Measurements from ENCODE around the gene NSMCE4A.
"Not testable (repeated sequence)": the region's sequence is repeated elsewhere in the genome, so short reads cannot be mapped to it uniquely, and the experiment has no call there.

Gene NSMCE4A

DNA sequence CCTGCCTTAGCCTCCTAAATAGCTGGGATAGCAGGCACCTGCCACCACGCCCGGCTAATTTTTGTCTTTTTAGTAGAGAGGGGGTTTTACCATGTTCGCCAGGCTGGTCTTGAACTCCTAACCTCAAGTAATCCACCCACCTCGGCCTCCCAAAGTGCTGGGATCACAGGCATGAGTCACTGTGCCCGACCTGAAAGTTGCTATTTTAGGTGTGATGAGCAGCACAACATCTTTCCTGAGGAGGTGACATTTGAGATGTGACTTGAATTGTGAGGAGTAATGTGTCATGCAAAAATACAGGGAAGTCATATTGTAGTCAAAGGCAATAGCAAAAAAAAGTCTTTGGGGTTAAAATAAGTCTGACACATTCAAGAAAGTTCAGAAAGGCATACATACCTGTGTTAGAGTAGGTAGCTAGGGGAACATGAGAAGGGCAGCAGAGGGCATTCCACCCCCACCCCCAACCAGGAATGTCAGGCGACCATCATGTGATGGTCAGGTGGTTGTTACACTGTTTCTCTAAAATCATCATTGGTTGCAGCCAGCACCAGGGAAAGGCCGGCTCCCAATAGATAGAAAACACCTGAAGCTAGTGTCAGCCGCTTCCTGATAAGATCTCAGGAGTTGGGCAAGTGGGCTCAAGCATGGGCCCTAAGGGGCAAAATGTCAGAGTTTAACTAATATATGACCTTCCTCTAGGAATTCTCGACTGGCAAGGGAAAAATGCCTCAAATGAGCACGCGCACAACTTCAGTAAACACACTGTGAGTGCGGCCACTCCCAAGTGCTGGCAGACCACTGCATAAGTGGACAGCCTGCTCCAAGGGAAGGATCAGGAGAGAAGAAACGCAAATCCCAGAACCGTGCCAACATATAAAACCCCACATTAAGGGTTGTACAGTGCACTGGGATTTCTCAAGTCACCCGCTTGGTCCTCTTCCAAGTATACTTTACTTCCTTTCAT is 13.6 kb upstream of the NSMCE4A start, which contains the start of gene TACC2:
Gene TACC2, plus strand, starts transcription at position 803 of the 964 bp plus-strand sequence. CDS start 32,819 bp downstream, outside the sequence.
- no peak for DNase-seq

DNA sequence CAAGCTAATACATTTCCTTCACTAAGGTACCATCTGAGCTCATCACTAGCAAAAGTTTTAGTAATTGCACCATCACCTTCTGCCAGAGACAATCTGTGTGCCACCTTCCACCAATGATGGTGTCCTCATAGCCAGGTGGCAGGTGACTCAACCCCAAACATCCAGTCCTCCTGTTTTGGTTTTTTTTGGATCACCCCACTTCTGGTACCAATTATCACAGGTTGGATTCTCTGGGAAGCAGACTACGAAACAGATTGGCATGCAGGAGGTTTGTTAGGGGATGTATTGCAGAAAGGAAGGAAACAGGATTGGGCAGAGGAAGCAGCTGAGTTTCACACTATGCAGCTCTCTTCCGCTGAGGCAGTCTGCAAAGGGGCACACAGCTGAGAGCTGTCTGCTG is 9.4 kb upstream of the NSMCE4A start:
- DNase-seq = no peak

DNA sequence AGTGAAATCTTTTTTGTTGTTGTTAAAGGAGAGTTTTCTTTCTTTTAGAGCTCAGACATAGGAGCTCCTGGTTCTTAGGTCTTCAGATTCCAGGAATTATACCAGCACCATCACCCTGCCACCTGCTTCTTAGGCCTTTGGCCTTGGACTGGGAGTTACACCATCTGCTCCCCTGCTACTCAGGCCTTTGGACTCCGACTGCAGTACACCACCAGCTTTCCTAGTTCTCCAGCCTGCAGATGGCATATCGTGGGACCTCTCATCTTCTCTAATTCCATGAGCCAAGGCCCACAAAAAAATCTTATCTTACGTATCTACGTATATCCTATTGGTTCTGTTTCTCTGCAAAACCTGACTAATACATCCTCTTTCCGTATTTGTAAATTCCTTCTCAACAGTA is 8.8 kb upstream of the NSMCE4A start:
- no peak for DNase-seq

- DNase-seq = no peak
Measured at GRCh38 chr10:121981346-121981745, 6.3 kb upstream of the NSMCE4A start.

DNA sequence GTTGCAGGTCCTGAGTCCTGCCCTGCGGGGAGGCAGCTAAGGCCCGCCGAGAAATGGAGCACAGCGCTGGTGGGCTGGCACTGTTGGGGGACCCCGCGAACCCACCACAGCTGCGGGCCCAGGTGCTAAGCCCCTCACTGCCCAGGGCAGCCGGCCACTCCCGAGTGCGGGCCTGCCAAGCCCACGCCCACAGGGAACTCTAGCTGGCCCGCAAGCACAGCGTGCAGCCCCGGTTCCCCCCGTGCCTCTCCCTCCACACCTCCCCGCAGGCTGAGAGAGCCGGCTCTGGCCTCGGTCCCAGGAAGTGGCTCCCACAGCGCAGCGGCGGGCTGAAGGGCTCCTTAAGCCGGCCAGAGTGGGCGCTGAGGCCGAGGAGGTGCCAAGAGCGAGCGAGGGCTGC is 3.5 kb upstream of the NSMCE4A start:
- DNase-seq = no peak

GRCh38 chr10:121976607-121977006 is 1.6 kb upstream of the NSMCE4A start:
- DNase-seq = no peak

DNA sequence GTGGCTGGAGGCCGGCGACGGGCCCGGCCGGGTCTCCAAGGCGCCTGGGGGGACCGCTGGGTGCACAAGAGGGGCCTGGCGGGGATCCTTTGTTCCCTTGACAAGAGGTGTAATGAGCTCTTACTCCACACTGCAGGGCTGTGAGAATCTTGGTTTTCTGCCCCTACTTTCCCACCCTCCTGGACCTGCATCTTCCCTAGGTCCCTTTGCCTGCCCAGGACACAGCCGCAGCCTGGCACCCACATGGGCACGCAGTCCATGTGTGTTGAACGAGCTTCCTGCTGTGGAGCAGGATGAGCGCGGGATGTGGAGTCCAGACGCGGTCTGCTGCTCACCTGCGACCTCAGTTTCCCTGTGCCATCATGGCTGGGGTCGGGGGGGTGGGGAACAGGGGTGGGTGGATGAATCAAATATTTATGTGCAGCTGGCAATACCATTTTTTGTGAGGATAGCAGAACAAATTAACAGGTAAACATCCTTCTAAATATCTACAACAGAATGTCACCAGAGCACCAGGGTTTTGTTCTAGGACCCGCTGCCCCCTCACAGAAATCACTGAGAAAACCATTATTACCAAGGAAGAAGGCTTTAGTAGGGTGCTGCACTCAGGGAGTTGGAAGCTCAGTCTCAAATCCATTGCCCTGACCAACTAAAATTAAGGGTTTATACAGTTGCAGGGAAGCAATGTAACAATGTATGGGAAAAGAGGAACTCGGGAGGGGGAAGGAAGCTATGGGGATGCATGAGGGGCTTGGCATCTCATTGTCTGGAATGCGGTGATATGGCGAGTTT is 474 bp upstream of the NSMCE4A start:
- DNase-seq = no peak

GRCh38 chr10:121974019-121974534 is 940 bp downstream of the NSMCE4A start:
- no peak for DNase-seq

DNA sequence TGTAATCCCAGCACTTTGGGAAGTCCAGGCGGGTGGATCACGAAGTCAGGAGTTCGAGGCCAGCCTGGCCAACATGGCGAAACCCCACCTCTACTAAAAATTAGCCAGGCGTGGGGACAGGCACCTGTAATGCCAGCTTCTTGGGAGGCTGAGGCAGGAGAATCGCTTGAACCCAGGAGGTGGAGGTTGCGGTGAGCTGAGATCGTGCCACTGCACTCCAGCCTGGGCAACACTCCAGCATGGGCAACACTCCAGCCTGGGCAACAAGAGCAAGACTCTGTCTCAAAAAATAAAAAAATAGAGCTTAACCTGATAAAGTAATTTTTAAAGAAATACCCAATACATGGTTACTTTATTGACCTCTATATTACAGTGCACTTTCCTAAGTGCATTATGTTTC is 5.9 kb downstream of the NSMCE4A start:
- DNase-seq = not testable (repeated sequence)

GRCh38 chr10:121965996-121966395 is 9.0 kb downstream of the NSMCE4A start:
- DNase-seq = no peak

GRCh38 chr10:121961456-121961855 is 13.6 kb downstream of the NSMCE4A start:
- DNase-seq = no peak

DNA sequence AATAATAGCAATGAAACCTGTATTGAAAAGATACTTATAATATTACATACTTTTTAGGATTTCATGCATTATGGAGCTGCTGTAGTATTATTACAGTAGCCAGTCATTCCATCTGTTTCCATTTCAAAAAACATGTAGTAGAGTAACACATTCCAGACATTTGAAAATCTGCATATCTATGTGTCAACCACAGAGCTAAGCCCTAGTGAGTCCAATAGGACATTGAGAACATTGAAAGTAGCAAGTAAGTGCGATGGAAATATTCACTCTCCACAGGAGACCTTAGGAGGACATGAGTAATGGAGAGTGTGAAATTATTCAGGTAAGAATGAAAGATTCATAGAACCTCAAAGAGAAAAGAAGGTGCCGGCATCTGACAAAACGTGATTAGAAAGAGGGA is 15.3 kb downstream of the NSMCE4A start:
- no peak for DNase-seq

DNA sequence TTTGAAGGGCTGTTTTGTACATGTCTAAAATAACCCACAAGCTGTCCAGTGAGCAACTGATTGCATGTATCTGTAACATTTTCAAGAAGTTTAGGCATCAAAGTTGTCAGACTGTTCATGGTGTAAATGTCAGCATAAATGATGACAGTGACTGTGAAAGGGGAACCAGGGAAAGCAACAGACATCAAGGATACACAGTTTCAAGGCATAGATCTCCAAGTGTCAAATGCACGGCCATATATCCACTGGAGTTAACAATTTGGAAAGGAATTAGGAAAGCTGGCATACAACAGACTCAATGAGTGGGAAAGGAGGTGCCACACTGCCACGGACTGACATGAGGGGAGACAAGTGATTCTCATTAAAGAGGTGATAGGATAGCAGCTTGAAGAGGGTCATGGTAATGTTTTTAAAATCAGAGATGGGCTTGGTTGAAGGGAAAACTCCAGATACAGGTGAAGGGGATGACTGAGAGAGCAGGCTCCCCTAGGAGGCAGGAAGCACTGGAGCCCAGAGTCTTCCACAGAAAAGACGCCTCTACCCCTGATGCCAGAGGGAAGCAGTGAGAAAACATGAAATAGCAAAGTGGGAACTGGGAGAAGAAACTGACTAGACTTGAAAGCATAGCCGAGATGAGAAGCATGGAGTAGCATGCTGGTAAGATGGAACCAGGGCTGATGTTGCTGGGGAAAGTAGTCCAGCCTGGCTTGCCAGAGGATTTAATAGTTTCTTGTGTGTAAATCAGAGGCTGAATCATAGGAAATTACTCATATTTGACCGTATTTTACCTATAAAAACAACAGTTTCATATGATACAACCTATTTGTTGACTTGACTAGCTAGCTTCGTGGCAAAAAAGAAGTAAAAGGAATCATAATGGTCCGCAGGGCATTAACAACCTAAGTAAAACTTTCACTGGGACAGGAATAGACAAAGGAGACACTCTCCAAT is 18.6 kb downstream of the NSMCE4A start:
- DNase-seq = no peak

DNA sequence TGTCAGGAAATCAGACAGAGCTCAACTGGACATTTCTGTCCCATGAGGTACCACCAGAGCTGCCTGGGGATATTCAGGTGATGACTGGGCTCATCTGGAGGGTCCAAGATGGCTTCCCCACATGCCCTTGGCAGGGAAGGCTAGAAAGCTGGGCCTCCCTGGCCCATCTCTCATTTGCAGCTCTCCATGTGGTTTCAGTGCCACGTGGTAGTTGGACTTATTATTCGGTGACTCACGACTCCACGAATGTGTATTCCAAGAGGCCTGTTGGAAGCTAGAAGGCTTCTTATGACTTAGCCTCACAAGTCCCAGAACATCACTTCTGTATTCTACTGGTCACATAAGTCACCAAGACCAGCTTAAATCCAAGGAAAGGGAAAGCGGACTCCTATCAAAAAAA is 22.8 kb downstream of the NSMCE4A start:
- DNase-seq = no peak

- no peak for DNase-seq
Measured at GRCh38 chr10:121949451-121949850, 25.6 kb downstream of the NSMCE4A start.

- DNase-seq = no peak
Measured at GRCh38 chr10:121949049-121949448, 26.0 kb downstream of the NSMCE4A start.

GRCh38 chr10:121947343-121948330 is 27.4 kb downstream of the NSMCE4A start:
- DNase-seq = no peak

GRCh38 chr10:121942749-121943416 is 32.1 kb downstream of the NSMCE4A start:
- DNase-seq = peak; percentile 26

GRCh38 chr10:121941532-121941931 is 33.5 kb downstream of the NSMCE4A start:
- no peak for DNase-seq

DNA sequence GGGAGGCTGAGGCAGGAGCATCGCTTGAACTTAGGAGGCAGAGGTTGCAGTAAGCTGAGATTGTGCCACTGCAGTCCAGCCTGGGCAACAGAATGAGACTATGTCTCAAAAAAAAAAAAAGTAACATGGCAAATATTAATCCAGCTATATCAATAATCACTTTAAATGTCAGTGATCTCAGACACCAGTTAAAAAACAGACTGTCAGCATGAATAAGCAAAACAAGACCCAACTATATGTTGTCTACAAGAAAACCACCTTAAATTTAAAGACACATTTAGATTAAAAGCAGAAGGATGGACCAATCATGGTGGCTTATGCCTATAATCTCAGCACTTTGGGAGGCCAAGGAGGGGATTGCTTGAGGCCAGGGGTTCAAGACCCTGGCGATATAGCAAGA is 38.7 kb downstream of the NSMCE4A start:
- DNase-seq = no peak

- no peak for DNase-seq
Measured at GRCh38 chr10:121935702-121936101, 39.3 kb downstream of the NSMCE4A start.

Measured in amniotic stem cell (primary cell).